ENCODE measurements around the gene C1QTNF4. TPM values are rescaled to one million over a fixed set of nuclear protein-coding genes. Genes with fewer than 3 reads are reported as not detected.

Gene C1QTNF4
- total RNA-seq, 2 experiments from 2014 or later, result 0.41 to 0.92 TPM

DNA sequence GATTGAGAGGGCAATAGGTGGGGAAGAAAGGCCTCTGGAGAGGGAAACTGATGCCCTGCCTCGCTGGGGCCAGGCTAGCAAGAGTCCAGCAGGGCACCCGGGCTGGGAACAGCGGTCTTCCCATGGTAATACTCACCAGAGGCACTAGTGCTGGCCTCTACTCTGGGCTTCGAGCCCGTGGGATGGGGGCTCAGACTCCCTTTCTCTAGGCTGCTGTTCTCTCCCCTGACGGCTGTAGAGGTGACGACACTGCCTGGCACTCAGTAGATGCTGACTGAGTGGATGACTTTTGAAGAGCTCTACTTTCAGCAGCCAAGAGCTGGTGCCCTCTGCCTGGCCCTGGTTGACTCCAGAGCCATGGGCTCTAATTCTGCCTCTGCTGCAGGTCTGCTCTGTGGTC lies 818 bp upstream of the C1QTNF4 start:
- no peak overlapping the region for H3K4me3 ChIP-seq (ENCODE audit: low read length)
- no peaks in the 10 kb centered on the region for H3K36me3 ChIP-seq (ENCODE audit: insufficient read depth, low read length)
- CTCF ChIA-PET, result no interaction called here
- Mint-ChIP-seq H3K27ac (no peak overlapping the region), H3K9me3 (no peaks in the 10 kb centered on the region), H3K4me3 (no peak overlapping the region), H3K27me3 (peaks cover 44% of the 10 kb centered on the region), H3K4me1 (ENCODE audit: low read depth) (no peaks in the 10 kb centered on the region), H3K36me3 (ENCODE audit: low read depth) (no peaks in the 10 kb centered on the region)
- POLR2A ChIA-PET, result no interaction called here
- TF ChIP-seq, protein P1, sequence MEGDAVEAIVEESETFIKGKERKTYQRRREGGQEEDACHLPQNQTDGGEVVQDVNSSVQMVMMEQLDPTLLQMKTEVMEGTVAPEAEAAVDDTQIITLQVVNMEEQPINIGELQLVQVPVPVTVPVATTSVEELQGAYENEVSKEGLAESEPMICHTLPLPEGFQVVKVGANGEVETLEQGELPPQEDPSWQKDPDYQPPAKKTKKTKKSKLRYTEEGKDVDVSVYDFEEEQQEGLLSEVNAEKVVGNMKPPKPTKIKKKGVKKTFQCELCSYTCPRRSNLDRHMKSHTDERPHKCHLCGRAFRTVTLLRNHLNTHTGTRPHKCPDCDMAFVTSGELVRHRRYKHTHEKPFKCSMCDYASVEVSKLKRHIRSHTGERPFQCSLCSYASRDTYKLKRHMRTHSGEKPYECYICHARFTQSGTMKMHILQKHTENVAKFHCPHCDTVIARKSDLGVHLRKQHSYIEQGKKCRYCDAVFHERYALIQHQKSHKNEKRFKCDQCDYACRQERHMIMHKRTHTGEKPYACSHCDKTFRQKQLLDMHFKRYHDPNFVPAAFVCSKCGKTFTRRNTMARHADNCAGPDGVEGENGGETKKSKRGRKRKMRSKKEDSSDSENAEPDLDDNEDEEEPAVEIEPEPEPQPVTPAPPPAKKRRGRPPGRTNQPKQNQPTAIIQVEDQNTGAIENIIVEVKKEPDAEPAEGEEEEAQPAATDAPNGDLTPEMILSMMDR (IDR thresholded peaks at IDR 0.05), result no peak
- ATAC-seq (ENCODE audit: poor library complexity), result no peak
- H3K9me3 ChIP-seq (ENCODE audit: control insufficient read depth in 1 of 2, insufficient read depth in 1 of 2, low read length in 2 of 2), result peaks cover 0 to 14% of the 10 kb centered on the region in 2 experiments
- peaks cover 12% of the 10 kb centered on the region for H3K4me1 ChIP-seq (ENCODE audit: insufficient read depth, low read length)
- peaks cover 25 to 41% of the 10 kb centered on the region in 2 experiments for H3K27me3 ChIP-seq (ENCODE audit: control insufficient read depth in 1 of 2, insufficient read depth in 2 of 2, low read length in 2 of 2)
- H3K27ac ChIP-seq (ENCODE audit: low read depth in 1 of 2, low read length in 2 of 2), result no peak overlapping the region
- intact Hi-C loops (cut with DNase I, micrococcal nuclease), result no loop called here
- no peak for DNase-seq

DNA sequence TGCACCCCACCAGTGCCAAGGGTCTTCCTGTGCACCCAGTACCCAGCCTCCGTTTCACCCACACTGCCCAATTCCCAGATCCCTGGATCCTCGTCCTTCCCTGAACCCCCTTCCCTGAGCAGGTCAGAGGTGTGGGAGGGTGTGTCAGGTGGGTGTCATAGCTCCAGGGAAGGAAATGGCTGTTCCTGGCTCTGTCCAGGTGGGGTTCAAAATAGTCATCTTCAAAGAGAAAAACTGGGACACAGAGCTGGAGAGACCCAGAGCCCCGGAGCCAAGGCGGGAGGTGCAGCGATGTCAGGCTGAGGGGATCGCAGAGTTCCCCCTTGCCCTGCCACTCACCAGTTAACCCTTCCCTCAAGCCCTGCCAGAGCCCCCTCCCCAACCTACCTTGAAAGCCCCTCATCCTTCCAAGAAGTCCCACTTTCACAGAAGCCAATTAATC lies 698 bp downstream of the C1QTNF4 start:
- Histone ChIP-seq H3K27me3 (ENCODE audit: control insufficient read depth in 1 of 2, insufficient read depth in 2 of 2, low read length in 2 of 2) (peaks cover 25 to 41% of the 10 kb centered on the region in 2 experiments), H3K4me1 (ENCODE audit: insufficient read depth, low read length) (peaks cover 12% of the 10 kb centered on the region), H3K9me3 (ENCODE audit: control insufficient read depth in 1 of 2, insufficient read depth in 1 of 2, low read length in 2 of 2) (peaks cover 0 to 14% of the 10 kb centered on the region in 2 experiments), H3K36me3 (ENCODE audit: insufficient read depth, low read length) (no peaks in the 10 kb centered on the region), H3K27ac (ENCODE audit: low read depth in 1 of 2, low read length in 2 of 2) (no peak overlapping the region), H3K4me3 (ENCODE audit: low read length) (no peak overlapping the region)
- ATAC-seq (ENCODE audit: poor library complexity), result no peak
- no peaks in the 10 kb centered on the region for H3K4me1 Mint-ChIP-seq (ENCODE audit: low read depth)
- intact Hi-C loops (cut with DNase I, micrococcal nuclease), result no loop called here
- H3K9me3 Mint-ChIP-seq, result no peaks in the 10 kb centered on the region
- POLR2A ChIA-PET, result no interaction called here
- TF ChIP-seq, protein P1 (IDR thresholded peaks at IDR 0.05), result no peak
- DNase-seq, result no peak
- H3K4me3 Mint-ChIP-seq, result no peak overlapping the region
- CTCF ChIA-PET, result no interaction called here
- no peak overlapping the region for H3K27ac Mint-ChIP-seq
- peaks cover 37% of the 10 kb centered on the region for H3K27me3 Mint-ChIP-seq
- H3K36me3 Mint-ChIP-seq (ENCODE audit: low read depth), result no peaks in the 10 kb centered on the region

DNA sequence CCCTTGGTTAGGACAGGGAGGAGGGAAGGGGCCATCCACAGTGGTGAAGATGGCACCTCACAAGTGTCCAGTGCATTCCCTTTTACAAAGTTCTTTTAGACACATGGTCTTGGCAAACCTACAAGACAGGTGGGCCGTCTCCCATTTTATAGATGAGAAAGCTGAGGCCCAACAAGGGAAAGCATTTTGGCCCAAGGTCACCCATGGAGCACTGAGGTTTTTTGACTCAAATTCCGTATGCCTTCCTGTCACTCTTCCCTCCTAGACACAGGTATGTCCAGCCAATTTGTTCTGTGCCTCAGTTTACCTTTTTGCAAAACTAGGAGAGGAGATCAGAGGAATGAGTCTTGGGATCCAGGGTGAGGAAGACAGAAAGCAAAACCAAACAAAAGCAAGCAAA lies 1.2 kb downstream of the C1QTNF4 start:
- ATAC-seq (ENCODE audit: poor library complexity) (no peak), DNase-seq (no peak)
- peaks cover 25 to 41% of the 10 kb centered on the region in 2 experiments for H3K27me3 ChIP-seq (ENCODE audit: control insufficient read depth in 1 of 2, insufficient read depth in 2 of 2, low read length in 2 of 2)
- H3K4me1 Mint-ChIP-seq (ENCODE audit: low read depth), result no peaks in the 10 kb centered on the region
- no peak overlapping the region for H3K27ac ChIP-seq (ENCODE audit: low read depth in 1 of 2, low read length in 2 of 2)
- no peaks in the 10 kb centered on the region for H3K36me3 ChIP-seq (ENCODE audit: insufficient read depth, low read length)
- peaks cover 0 to 14% of the 10 kb centered on the region in 2 experiments for H3K9me3 ChIP-seq (ENCODE audit: control insufficient read depth in 1 of 2, insufficient read depth in 1 of 2, low read length in 2 of 2)
- POLR2A ChIA-PET, result no interaction called here
- no peak overlapping the region for H3K4me3 Mint-ChIP-seq
- H3K36me3 Mint-ChIP-seq (ENCODE audit: low read depth), result no peaks in the 10 kb centered on the region
- H3K27me3 Mint-ChIP-seq, result peaks cover 37% of the 10 kb centered on the region
- H3K4me1 ChIP-seq (ENCODE audit: insufficient read depth, low read length), result peaks cover 12% of the 10 kb centered on the region
- CTCF ChIA-PET, result no interaction called here
- no peaks in the 10 kb centered on the region for H3K9me3 Mint-ChIP-seq
- intact Hi-C loops (cut with DNase I, micrococcal nuclease), result no loop called here
- H3K4me3 ChIP-seq (ENCODE audit: low read length), result no peak overlapping the region
- no peak overlapping the region for H3K27ac Mint-ChIP-seq
- TF ChIP-seq, protein P1 (IDR thresholded peaks at IDR 0.05), result no peak
